ENCODE measurements around the gene CHTOP. TPM values are rescaled to one million over a fixed set of nuclear protein-coding genes. Genes with fewer than 3 reads are reported as not detected.

Gene CHTOP
- total and polyA plus RNA-seq, 2 of the 8 experiments (the other 6 are each of a cell fraction or from before 2014, with no cell fraction given), result 84.6 to 104 TPM

- TF ChIP-seq, protein P1, sequence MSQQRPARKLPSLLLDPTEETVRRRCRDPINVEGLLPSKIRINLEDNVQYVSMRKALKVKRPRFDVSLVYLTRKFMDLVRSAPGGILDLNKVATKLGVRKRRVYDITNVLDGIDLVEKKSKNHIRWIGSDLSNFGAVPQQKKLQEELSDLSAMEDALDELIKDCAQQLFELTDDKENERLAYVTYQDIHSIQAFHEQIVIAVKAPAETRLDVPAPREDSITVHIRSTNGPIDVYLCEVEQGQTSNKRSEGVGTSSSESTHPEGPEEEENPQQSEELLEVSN (IDR thresholded peaks at IDR 0.05), result no peak; the same call in 1 of the 2 replicates
- TF ChIP-seq ZNF274 (IDR thresholded peaks at IDR 0.05; ENCODE audit: borderline replicate concordance, extremely low read depth, low read length) (no peak), HDAC2 (IDR thresholded peaks at IDR 0.05; ENCODE audit: borderline replicate concordance in 1 of 2, low read depth in 2 of 2, low read length in 2 of 2) (0 out of 4 replicates have a peak, but pooled peaks have one; percentile 45 to 62), CTBP2 (IDR thresholded peaks at IDR 0.05; ENCODE audit: borderline replicate concordance, insufficient read depth, insufficient read length, low read length) (no peak), RXRA (IDR thresholded peaks at IDR 0.05; ENCODE audit: insufficient read depth, low read depth, low read length) (no peak), RAD21 (IDR thresholded peaks at IDR 0.05 in 1 of 2, conservative IDR thresholded peaks at IDR 0.05 in 1 of 2; ENCODE audit: low read depth in 2 of 2, low read length in 2 of 2) (peak; percentile 67 to 78), RBBP5 (IDR thresholded peaks at IDR 0.05; ENCODE audit: borderline replicate concordance, low read depth, low read length) (peak; percentile 71), GABPA (IDR thresholded peaks at IDR 0.05; ENCODE audit: borderline replicate concordance, insufficient read depth, low read length) (no peak), KDM1A (IDR thresholded peaks at IDR 0.05; ENCODE audit: borderline replicate concordance, low read length) (no peak)
Measured at GRCh38 chr1:153626904-153627714, 6.8 kb upstream of the CHTOP start, which contains the start of gene S100A13 (continued).
